SK-N-SH treated with all-trans-retinoic acid at 6 μM for 48 hours (cell line): ENCODE results near the gene CNKSR2.

Experiments
- PATZ1 ChIP-seq: fragments of 250-450 bp; sonication (Bioruptor Pico); IDR thresholded peaks from 2 replicates; pipeline ENCODE4 v1.8.0; 2020; ENCODE audit warnings: mild to moderate bottlenecking, moderate library complexity, borderline replicate concordance
- ZFP3 ChIP-seq: fragments of 250-450 bp; sonication (Bioruptor Pico); IDR thresholded peaks from 2 replicates; pipeline ENCODE4 v1.5.0; 2020; ENCODE audit warnings: mild to moderate bottlenecking, moderate library complexity

DNA sequence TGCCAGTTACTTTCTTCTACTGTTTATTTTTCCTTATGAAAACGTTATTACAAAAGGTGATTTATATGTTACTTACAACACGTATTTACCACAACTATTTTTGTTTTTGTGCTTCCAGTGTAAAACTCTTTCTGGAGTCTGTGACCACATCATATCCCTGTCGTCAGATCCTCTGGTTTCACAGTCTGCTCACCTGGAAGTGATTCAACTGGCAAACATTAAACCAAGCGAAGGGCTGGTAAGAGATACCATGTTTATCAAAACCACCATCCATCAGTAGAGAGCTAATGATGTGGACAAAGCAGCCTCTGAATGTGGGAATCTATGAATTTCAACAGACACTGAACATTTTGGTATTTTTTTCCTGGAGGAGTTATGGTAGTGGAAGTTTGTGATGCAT is 116.1 kb downstream of the CNKSR2 start:
- TF ChIP-seq PATZ1 (no peak), ZFP3 (CRISPR knock-in tag) (no peak)
